ENCODE results near the gene MAGI1.

Gene MAGI1

DNA sequence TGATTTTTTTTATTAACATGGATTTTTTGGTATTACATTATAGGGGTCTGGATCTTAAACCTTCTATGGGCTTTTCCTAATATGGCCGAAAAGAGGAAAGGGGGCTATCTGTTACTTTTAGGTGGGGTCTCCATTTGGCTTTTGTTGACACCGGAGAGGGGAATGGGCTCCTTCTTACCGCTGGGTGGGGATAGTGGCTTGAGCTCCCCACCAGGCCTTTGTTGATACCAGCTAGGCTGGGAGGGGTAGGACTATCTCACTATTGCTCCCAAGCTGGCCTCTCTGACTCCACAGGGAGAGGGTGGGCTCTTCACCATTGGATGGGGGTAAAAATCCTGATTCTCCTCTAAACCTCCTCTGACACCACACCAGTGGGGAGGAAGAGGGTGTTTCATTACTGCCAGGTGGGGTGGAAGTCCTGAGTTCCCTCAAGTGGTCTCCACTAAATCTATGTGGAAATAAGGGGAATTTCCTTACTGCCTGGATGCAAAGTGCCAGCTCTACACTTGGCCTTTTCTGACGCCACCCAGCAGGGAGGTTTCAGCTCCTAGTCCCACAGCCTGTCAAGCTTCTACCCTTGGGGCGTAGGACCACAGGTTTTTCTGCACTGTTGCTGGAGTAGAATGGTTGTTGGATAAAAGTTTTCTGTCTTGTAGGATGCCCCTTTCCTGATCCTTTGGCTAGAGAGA, 572.3 kb downstream of the MAGI1 start (continued):
- TF ChIP-seq, protein P1, sequence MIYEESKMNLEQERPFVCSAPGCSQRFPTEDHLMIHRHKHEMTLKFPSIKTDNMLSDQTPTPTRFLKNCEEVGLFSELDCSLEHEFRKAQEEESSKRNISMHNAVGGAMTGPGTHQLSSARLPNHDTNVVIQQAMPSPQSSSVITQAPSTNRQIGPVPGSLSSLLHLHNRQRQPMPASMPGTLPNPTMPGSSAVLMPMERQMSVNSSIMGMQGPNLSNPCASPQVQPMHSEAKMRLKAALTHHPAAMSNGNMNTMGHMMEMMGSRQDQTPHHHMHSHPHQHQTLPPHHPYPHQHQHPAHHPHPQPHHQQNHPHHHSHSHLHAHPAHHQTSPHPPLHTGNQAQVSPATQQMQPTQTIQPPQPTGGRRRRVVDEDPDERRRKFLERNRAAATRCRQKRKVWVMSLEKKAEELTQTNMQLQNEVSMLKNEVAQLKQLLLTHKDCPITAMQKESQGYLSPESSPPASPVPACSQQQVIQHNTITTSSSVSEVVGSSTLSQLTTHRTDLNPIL (CRISPR knock-in tag; IDR thresholded peaks at IDR 0.05; ENCODE audit: low read depth), result no peak
- TF ChIP-seq BACH2 (CRISPR knock-in tag; IDR thresholded peaks at IDR 0.05; ENCODE audit: borderline replicate concordance) (no peak), TCF4 (CRISPR knock-in tag; IDR thresholded peaks at IDR 0.05; ENCODE audit: borderline replicate concordance) (no peak), CSDC2 (CRISPR knock-in tag; IDR thresholded peaks at IDR 0.05) (no peak)

DNA sequence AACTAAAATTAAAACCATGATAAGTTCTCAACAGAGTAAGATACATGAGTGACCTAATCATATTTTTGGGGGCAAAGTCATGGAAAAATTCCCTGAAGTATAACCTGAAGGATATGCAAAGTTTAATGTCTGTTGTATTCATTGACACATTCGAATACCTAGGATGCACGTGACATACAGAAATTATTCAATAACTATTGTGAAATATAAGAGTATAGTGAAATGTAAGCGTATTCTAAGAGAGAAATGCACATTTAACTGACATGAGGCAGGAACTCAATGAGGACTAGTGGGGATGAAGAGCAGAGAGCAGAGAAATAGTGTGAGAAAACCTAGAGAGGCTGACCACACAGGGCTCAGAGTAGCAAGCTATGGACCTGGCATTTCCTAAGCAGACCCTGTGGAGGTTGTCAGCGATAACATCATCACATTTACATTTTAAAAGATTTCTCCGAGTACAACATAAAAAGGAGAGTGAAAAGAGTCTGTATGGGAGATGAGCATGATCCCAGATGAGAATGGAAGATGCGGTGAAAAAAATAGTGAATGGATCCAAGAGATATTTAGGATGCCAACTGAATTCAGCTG, 588.8 kb downstream of the MAGI1 start:
- ATAC-seq, result no peak
- no peak for TF ChIP-seq GLIS3 (CRISPR knock-in tag; IDR thresholded peaks at IDR 0.05)
- no peak for TF ChIP-seq SNAI2 (CRISPR knock-in tag; IDR thresholded peaks at IDR 0.05)
- TF ChIP-seq, protein P2, sequence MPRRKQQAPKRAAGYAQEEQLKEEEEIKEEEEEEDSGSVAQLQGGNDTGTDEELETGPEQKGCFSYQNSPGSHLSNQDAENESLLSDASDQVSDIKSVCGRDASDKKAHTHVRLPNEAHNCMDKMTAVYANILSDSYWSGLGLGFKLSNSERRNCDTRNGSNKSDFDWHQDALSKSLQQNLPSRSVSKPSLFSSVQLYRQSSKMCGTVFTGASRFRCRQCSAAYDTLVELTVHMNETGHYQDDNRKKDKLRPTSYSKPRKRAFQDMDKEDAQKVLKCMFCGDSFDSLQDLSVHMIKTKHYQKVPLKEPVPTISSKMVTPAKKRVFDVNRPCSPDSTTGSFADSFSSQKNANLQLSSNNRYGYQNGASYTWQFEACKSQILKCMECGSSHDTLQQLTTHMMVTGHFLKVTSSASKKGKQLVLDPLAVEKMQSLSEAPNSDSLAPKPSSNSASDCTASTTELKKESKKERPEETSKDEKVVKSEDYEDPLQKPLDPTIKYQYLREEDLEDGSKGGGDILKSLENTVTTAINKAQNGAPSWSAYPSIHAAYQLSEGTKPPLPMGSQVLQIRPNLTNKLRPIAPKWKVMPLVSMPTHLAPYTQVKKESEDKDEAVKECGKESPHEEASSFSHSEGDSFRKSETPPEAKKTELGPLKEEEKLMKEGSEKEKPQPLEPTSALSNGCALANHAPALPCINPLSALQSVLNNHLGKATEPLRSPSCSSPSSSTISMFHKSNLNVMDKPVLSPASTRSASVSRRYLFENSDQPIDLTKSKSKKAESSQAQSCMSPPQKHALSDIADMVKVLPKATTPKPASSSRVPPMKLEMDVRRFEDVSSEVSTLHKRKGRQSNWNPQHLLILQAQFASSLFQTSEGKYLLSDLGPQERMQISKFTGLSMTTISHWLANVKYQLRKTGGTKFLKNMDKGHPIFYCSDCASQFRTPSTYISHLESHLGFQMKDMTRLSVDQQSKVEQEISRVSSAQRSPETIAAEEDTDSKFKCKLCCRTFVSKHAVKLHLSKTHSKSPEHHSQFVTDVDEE (CRISPR knock-in tag; IDR thresholded peaks at IDR 0.05), result no peak
- TF ChIP-seq, protein P1 (CRISPR knock-in tag; IDR thresholded peaks at IDR 0.05; ENCODE audit: low read depth), result no peak
- no peak for TF ChIP-seq TCF4 (CRISPR knock-in tag; IDR thresholded peaks at IDR 0.05; ENCODE audit: borderline replicate concordance)
- no peak for TF ChIP-seq ZNF8 (CRISPR knock-in tag; IDR thresholded peaks at IDR 0.05)
- no peak for TF ChIP-seq CSDC2 (CRISPR knock-in tag; IDR thresholded peaks at IDR 0.05)
- no peak for TF ChIP-seq ARNTL (CRISPR knock-in tag; IDR thresholded peaks at IDR 0.05; ENCODE audit: borderline replicate concordance, low read depth)
- no peak for TF ChIP-seq ISL1 (CRISPR knock-in tag; IDR thresholded peaks at IDR 0.05)
- TF ChIP-seq ZNF70 (CRISPR knock-in tag; IDR thresholded peaks at IDR 0.05), result no peak
- TF ChIP-seq ZC3H10 (CRISPR knock-in tag; IDR thresholded peaks at IDR 0.05), result no peak
- no peak for TF ChIP-seq RARB (CRISPR knock-in tag; IDR thresholded peaks at IDR 0.05)
- no peak for TF ChIP-seq ZNF565 (CRISPR knock-in tag; conservative IDR thresholded peaks at IDR 0.05; ENCODE audit: low read depth)
- TF ChIP-seq, protein P3, sequence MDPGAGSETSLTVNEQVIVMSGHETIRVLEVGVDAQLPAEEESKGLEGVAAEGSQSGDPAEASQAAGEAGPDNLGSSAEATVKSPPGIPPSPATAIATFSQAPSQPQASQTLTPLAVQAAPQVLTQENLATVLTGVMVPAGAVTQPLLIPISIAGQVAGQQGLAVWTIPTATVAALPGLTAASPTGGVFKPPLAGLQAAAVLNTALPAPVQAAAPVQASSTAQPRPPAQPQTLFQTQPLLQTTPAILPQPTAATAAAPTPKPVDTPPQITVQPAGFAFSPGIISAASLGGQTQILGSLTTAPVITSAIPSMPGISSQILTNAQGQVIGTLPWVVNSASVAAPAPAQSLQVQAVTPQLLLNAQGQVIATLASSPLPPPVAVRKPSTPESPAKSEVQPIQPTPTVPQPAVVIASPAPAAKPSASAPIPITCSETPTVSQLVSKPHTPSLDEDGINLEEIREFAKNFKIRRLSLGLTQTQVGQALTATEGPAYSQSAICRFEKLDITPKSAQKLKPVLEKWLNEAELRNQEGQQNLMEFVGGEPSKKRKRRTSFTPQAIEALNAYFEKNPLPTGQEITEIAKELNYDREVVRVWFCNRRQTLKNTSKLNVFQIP (CRISPR knock-in tag; IDR thresholded peaks at IDR 0.05; ENCODE audit: borderline replicate concordance, low read depth), result no peak
- TF ChIP-seq ESRRG (CRISPR knock-in tag; IDR thresholded peaks at IDR 0.05), result no peak
- TF ChIP-seq OSR1 (CRISPR knock-in tag; IDR thresholded peaks at IDR 0.05), result no peak
- TF ChIP-seq, protein P4, sequence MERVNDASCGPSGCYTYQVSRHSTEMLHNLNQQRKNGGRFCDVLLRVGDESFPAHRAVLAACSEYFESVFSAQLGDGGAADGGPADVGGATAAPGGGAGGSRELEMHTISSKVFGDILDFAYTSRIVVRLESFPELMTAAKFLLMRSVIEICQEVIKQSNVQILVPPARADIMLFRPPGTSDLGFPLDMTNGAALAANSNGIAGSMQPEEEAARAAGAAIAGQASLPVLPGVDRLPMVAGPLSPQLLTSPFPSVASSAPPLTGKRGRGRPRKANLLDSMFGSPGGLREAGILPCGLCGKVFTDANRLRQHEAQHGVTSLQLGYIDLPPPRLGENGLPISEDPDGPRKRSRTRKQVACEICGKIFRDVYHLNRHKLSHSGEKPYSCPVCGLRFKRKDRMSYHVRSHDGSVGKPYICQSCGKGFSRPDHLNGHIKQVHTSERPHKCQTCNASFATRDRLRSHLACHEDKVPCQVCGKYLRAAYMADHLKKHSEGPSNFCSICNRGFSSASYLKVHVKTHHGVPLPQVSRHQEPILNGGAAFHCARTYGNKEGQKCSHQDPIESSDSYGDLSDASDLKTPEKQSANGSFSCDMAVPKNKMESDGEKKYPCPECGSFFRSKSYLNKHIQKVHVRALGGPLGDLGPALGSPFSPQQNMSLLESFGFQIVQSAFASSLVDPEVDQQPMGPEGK (CRISPR knock-in tag; IDR thresholded peaks at IDR 0.05; ENCODE audit: borderline replicate concordance), result no peak
- no peak for TF ChIP-seq TOX (CRISPR knock-in tag; IDR thresholded peaks at IDR 0.05; ENCODE audit: borderline replicate concordance)
- TF ChIP-seq, protein P5, sequence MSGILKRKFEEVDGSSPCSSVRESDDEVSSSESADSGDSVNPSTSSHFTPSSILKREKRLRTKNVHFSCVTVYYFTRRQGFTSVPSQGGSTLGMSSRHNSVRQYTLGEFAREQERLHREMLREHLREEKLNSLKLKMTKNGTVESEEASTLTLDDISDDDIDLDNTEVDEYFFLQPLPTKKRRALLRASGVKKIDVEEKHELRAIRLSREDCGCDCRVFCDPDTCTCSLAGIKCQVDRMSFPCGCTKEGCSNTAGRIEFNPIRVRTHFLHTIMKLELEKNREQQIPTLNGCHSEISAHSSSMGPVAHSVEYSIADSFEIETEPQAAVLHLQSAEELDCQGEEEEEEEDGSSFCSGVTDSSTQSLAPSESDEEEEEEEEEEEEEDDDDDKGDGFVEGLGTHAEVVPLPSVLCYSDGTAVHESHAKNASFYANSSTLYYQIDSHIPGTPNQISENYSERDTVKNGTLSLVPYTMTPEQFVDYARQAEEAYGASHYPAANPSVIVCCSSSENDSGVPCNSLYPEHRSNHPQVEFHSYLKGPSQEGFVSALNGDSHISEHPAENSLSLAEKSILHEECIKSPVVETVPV (CRISPR knock-in tag; IDR thresholded peaks at IDR 0.05), result no peak
